ENCODE data around the gene MYH11.
A peak's percentile ranks its signal among the peaks of the same experiment; 100 is the strongest.

Gene MYH11

DNA sequence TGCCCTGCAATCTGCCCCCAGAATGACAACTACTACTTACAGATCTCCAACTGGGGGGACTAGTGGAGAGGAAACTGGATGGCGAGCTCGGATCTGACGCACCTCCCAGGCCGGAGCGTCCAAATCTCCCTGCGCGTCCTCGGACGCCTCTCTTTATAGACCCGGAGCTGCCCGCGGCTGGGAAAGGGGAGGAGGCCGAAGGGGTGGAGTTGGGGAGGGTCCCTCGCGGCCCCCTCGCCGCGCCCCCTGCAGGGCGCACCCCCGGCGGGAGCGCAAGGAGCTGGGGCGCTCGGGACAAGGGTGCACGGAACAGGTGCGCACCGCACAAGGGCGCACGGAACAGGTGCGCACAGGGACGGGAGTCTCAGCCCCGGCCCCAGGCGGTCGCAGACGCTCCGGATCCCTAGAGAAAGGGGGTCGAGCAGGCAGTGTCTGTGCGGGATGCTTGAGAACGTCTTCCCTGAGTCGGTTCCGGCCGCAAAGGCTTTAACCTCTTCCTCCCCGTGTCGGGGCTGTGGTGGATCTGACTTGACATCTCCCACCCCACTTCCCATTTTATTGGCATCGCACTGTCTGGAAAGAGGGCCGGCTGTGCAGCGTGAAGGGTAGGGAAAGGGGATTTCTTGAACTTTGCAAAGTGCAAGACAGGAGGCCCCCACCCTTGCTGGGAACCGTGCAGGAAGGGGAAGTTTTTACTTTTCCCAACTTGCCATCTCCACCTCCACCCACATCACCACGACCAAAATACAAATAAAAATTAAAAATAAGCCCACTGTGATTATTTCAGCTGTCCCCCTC is at the start of gene MYH11:
Gene MYH11 (minus strand): TSS at position 128 of the 798 bp plus-strand sequence. CDS start 18,776 bp downstream, outside the sequence.
- no peak for DNase-seq (ENCODE audit: extremely low read depth, low read depth)
- TF ChIP-seq, protein P1, sequence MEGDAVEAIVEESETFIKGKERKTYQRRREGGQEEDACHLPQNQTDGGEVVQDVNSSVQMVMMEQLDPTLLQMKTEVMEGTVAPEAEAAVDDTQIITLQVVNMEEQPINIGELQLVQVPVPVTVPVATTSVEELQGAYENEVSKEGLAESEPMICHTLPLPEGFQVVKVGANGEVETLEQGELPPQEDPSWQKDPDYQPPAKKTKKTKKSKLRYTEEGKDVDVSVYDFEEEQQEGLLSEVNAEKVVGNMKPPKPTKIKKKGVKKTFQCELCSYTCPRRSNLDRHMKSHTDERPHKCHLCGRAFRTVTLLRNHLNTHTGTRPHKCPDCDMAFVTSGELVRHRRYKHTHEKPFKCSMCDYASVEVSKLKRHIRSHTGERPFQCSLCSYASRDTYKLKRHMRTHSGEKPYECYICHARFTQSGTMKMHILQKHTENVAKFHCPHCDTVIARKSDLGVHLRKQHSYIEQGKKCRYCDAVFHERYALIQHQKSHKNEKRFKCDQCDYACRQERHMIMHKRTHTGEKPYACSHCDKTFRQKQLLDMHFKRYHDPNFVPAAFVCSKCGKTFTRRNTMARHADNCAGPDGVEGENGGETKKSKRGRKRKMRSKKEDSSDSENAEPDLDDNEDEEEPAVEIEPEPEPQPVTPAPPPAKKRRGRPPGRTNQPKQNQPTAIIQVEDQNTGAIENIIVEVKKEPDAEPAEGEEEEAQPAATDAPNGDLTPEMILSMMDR (IDR thresholded peaks at IDR 0.05; ENCODE audit: low read depth, low read length): no peak

DNA sequence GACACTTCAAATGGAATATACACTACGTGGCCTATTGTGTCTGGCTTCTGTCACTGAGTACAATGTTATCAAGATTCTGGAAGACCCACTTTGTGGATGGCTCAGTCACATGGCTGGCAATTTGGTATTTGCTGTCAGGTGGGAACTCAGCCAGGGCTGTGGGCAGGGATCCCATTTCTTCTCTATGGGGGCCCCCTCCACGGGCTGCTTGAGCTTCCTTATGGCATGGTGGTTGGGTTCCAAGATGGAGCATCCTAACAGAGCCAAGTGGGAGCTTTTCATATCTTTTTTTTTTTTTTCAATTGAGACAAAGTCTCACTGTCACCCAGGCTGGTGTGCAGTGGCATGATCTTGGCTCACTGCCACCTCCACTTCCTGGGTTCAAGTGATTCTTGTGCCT is 49.6 kb upstream of the MYH11 start:
- no peak for DNase-seq (ENCODE audit: extremely low read depth, low read depth)

DNA sequence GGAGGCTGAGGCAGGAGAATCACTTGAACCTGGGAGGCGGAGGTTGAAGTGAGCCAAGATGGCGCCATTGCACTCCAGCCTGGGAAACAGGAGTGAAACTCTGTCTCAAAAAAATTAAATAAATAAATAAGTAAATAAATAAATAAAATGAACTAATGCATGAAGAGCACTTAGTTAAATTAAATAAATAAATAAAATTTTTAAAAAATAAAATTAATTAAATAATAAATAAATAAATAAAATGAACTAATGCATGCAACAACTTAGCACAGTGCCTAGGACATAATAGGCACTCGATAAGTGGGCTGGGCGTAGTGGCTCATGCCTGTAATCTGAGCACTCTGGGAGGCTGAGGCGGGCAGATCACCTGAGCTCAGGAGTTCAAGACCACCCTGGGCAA is 47.1 kb upstream of the MYH11 start:
- no peak for DNase-seq (ENCODE audit: extremely low read depth, low read depth)
- TF ChIP-seq, protein P1 (IDR thresholded peaks at IDR 0.05; ENCODE audit: low read depth, low read length): no peak

More for the DNA sequence above, 49.6 kb upstream of the MYH11 start:
- TF ChIP-seq, protein P1 (IDR thresholded peaks at IDR 0.05; ENCODE audit: low read depth, low read length): no peak

DNA sequence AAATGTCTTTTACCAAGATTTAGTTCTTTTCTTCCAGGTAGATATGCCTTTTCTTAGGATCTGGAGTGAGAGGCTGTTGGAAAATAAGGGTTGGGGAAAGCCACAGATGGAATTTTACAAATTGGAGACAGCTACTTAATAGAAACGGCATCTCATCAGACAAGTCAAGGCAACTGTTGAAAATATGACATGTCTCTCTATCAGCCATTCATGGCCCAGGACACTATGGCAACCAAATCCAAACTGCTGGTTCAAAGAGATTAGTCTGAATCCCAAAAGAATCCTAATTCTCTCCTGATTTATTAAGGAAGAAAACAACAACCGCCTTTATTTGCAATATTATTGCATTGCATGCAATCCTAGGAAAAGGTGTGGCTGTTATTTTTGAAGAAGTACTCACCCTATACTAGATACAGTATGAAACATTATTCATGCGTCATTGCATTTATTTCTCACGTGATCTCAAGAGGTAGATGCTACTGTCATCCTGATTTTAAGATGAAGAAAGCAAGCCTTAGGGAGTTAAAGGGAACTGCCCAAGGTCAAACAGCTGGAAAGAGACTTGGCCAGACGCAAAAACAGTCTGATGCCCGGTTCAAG is 44.2 kb upstream of the MYH11 start:
- DNase-seq (ENCODE audit: extremely low read depth, low read depth): no peak
- TF ChIP-seq, protein P1 (IDR thresholded peaks at IDR 0.05; ENCODE audit: low read depth, low read length): no peak

DNA sequence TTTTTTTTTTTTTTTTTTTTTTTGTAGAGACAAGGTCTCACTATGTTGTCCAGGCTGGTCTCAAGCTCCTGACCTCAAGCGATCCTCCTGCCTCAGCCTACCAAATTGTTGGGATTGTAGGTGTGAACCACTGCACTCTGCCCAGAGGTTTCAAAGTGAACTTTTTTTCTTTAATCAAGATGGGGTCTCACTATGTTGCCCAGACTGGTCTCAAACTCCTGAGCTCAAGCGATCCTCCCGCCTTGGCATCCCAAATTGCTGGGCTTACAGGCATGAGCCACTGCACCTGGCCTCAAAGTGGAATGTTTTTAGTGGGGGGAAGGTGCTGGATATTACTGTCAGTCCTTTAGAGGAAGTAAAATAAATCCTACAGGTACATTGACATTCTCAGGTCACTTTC is 43.5 kb upstream of the MYH11 start:
- TF ChIP-seq, protein P1 (IDR thresholded peaks at IDR 0.05; ENCODE audit: low read depth, low read length): no peak
- DNase-seq (ENCODE audit: extremely low read depth, low read depth): no peak

DNA sequence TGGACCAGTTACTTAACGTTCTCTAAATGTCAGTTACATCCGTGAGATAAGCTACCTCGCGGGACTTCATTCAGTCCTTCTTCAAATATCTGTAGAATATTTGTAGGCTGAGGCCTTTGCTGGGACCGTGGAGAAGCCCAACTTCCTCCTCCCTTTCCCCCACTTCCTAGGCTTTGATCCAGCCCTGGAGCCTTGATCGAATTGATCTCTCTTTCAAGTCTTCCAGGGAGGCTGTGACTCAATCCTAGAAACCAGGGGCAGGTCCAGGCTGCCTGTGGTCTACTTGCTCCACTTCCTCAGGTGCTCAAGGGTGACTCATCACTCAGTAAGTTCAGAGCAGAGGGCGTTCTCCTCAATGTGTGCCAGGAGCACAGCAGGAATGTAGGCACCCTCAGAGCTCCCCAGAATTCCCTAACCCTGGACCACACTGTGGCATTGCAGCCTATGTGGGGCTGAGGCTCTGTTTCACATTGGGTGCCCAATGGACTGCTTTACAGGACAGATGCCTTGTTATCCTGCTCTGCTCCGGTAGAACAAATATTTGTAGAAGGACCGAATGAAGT is 42.8 kb upstream of the MYH11 start:
- TF ChIP-seq, protein P1 (IDR thresholded peaks at IDR 0.05; ENCODE audit: low read depth, low read length): no peak
- peak; percentile 36 for DNase-seq (ENCODE audit: extremely low read depth, low read depth)

DNA sequence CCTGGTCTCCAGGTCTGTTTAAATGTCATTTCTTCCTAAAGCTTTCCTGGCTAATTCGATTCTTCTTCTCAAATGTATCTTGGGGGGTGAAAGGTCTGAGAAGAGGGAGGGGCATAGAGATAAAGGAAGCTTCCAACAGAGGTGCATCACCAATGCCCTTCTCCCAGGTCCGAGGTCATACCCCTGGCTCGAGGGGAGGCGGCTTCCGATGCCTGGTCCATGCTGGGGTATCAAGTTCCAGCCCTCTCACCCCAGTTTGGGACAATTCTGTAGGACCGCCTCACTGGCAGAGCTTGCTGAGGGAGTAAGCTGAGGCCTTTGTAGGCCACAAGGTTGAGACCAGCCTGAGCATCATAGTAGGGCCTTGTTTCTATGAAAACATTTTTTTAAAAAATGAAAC is 41.8 kb upstream of the MYH11 start:
- DNase-seq (ENCODE audit: extremely low read depth, low read depth): no peak
- TF ChIP-seq, protein P1 (IDR thresholded peaks at IDR 0.05; ENCODE audit: low read depth, low read length): no peak

Measured in AG09319 (cell line).